ENCODE measurements around the gene ANOS1. TPM values are rescaled to one million over a fixed set of nuclear protein-coding genes. Genes with fewer than 3 reads are reported as not detected.

The ANOS1 gene
- total and polyA plus RNA-seq, 7 experiments from 2014 or later: 0.02 to 0.46 (median 0.05) TPM; not detected in 3

- intact Hi-C loops (cut with micrococcal nuclease): no loop called here
- POLR2A ChIA-PET: no interaction called here
- peaks cover 0 to 4% (median 0%) of the 10 kb centered on the region in 11 donors for H3K9me3 Mint-ChIP-seq
- no peaks in the 10 kb centered on the region for H3K27me3 ChIP-seq (ENCODE audit: control insufficient read depth in 2 of 2, insufficient read depth in 2 of 2, low read length in 2 of 2)
- no peak overlapping the region for H3K27ac Mint-ChIP-seq
- DNase-seq (no peak), ATAC-seq (no peak)
- no peaks in the 10 kb centered on the region for H3K36me3 ChIP-seq (ENCODE audit: control insufficient read depth in 2 of 3, insufficient read depth in 3 of 3, low read length in 3 of 3)
- CTCF ChIA-PET: interaction anchor here (1.0 kb wide), 1 partner anchor 10 kb away, joined by 4 read pairs; no protein-coding TSS in a partner anchor
- no peaks in the 10 kb centered on the region for H3K36me3 Mint-ChIP-seq
- peaks cover 0 to 5% (median 0%) of the 10 kb centered on the region in 5 donors for H3K27me3 Mint-ChIP-seq
- no peak overlapping the region for H3K4me3 Mint-ChIP-seq
- no peak overlapping the region for H3K4me3 ChIP-seq (ENCODE audit: low read length)
- no peak overlapping the region for H3K27ac ChIP-seq (ENCODE audit: low read depth, low read length)
- H3K4me1 ChIP-seq (ENCODE audit: control insufficient read depth in 2 of 2, insufficient read depth in 2 of 2, low read length in 2 of 2): no peaks in the 10 kb centered on the region
- H3K4me1 Mint-ChIP-seq: peaks cover 0 to 4% (median 0%) of the 10 kb centered on the region in 7 donors
- H3K9me3 ChIP-seq (ENCODE audit: control insufficient read depth in 2 of 3, low read length in 3 of 3): no peaks in the 10 kb centered on the region
Observed at GRCh38 chrX:8755116-8755515, 23.2 kb upstream of the ANOS1 start.

- no peaks in the 10 kb centered on the region for H3K9me3 Mint-ChIP-seq
- no peaks in the 10 kb centered on the region for H3K36me3 Mint-ChIP-seq
- no peak overlapping the region for H3K4me3 ChIP-seq (ENCODE audit: low read length)
- peaks cover 3 to 12% (median 6%) of the 10 kb centered on the region in 5 donors for H3K27me3 Mint-ChIP-seq
- no peak overlapping the region for H3K27ac Mint-ChIP-seq
- H3K4me1 Mint-ChIP-seq: peaks cover 0 to 6% (median 0%) of the 10 kb centered on the region in 7 donors
- ChIA-PET POLR2A (no interaction called here), CTCF (no interaction called here)
- ATAC-seq (no peak), DNase-seq (no peak)
- no peaks in the 10 kb centered on the region for H3K36me3 ChIP-seq (ENCODE audit: control insufficient read depth in 2 of 3, insufficient read depth in 3 of 3, low read length in 3 of 3)
- no peak overlapping the region for H3K27ac ChIP-seq (ENCODE audit: low read depth, low read length)
- no peaks in the 10 kb centered on the region for H3K4me1 ChIP-seq (ENCODE audit: control insufficient read depth in 2 of 2, insufficient read depth in 2 of 2, low read length in 2 of 2)
- H3K4me3 Mint-ChIP-seq: no peak overlapping the region
- H3K9me3 ChIP-seq (ENCODE audit: control insufficient read depth in 2 of 3, low read length in 3 of 3): no peaks in the 10 kb centered on the region
- intact Hi-C loops (cut with micrococcal nuclease): loop anchor here (1.0 to 10.0 kb wide), 4 partner anchors 225 to 1369 kb away; no protein-coding TSS in a partner anchor
- no peaks in the 10 kb centered on the region for H3K27me3 ChIP-seq (ENCODE audit: control insufficient read depth in 2 of 2, insufficient read depth in 2 of 2, low read length in 2 of 2)
Observed at GRCh38 chrX:8749697-8750096, 17.8 kb upstream of the ANOS1 start.

DNA sequence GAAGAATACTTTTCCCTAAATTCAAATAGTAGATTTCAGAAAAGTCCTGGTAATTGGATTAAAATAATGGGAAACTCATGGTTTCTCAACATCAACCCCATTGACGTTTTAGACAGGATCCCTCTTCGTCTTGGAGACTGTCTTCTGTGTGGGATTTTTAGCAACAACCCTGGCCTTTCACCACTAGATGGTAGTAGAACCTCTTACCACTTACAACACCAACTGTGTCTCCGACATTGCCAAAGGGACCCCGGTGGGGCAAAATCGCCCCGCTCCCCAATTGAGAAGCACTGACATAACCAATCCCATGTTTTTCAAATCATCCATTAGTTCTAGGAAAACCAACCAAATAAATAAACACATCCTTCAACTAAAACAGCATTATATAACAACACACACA, 16.9 kb upstream of the ANOS1 start:
- no peak overlapping the region for H3K27ac ChIP-seq (ENCODE audit: low read depth, low read length)
- no peak overlapping the region for H3K4me3 Mint-ChIP-seq
- no peaks in the 10 kb centered on the region for H3K36me3 Mint-ChIP-seq
- no peaks in the 10 kb centered on the region for H3K27me3 ChIP-seq (ENCODE audit: control insufficient read depth in 2 of 2, insufficient read depth in 2 of 2, low read length in 2 of 2)
- H3K27me3 Mint-ChIP-seq: peaks cover 4 to 12% (median 6%) of the 10 kb centered on the region in 5 donors
- H3K9me3 Mint-ChIP-seq: no peaks in the 10 kb centered on the region
- H3K36me3 ChIP-seq (ENCODE audit: control insufficient read depth in 2 of 3, insufficient read depth in 3 of 3, low read length in 3 of 3): no peaks in the 10 kb centered on the region
- ChIA-PET POLR2A (no interaction called here), CTCF (no interaction called here)
- peak in 4 of 9 donors; percentile 14 to 30 (median 24) for DNase-seq
- H3K9me3 ChIP-seq (ENCODE audit: control insufficient read depth in 2 of 3, low read length in 3 of 3): no peaks in the 10 kb centered on the region
- intact Hi-C loops (cut with micrococcal nuclease): loop anchor here (1.0 to 10.0 kb wide), 4 partner anchors 226 to 1370 kb away; no protein-coding TSS in a partner anchor
- no peak overlapping the region for H3K4me3 ChIP-seq (ENCODE audit: low read length)
- no peaks in the 10 kb centered on the region for H3K4me1 ChIP-seq (ENCODE audit: control insufficient read depth in 2 of 2, insufficient read depth in 2 of 2, low read length in 2 of 2)
- ATAC-seq: no peak
- H3K27ac Mint-ChIP-seq: no peak overlapping the region
- peaks cover 0 to 6% (median 0%) of the 10 kb centered on the region in 7 donors for H3K4me1 Mint-ChIP-seq

DNA sequence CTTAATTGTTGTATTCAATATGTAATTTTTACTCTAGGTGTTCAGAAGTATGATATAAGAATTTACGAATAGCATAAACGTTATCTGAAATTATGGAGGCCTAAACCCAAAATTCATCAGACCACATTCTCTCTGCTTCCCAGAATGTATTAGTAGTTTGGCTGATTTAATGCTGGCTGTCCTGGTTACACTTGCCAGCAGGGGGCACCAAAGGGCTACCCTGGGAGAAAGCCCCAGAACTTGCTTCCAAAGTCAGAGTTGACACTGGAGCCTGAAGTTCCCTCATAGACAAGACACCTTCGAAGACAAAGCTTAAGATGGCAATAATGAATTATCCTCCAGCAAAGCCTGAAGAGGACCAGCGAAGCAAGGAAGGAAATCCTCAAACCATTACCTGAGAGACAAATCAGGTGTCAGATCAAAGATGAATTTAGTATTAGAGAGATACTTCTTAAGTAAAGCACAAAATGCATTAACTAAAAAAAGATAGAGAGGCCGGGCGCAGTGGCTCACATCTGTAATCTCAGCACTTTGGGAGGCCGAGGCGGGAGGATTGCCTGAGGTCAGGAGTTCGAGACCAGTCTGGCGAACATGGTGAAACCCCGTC, 11.3 kb upstream of the ANOS1 start:
- Histone ChIP-seq H3K27ac (ENCODE audit: low read depth, low read length) (no peak overlapping the region), H3K27me3 (ENCODE audit: control insufficient read depth in 2 of 2, insufficient read depth in 2 of 2, low read length in 2 of 2) (no peaks in the 10 kb centered on the region), H3K4me1 (ENCODE audit: control insufficient read depth in 2 of 2, insufficient read depth in 2 of 2, low read length in 2 of 2) (no peaks in the 10 kb centered on the region), H3K4me3 (ENCODE audit: low read length) (no peak overlapping the region), H3K9me3 (ENCODE audit: control insufficient read depth in 2 of 3, low read length in 3 of 3) (no peaks in the 10 kb centered on the region), H3K36me3 (ENCODE audit: control insufficient read depth in 2 of 3, insufficient read depth in 3 of 3, low read length in 3 of 3) (no peaks in the 10 kb centered on the region)
- CTCF ChIA-PET: no interaction called here
- POLR2A ChIA-PET: no interaction called here
- intact Hi-C loops (cut with micrococcal nuclease): loop anchor here (1.0 to 10.0 kb wide), 4 partner anchors 72 to 1252 kb away; no protein-coding TSS in a partner anchor
- Mint-ChIP-seq H3K27ac (no peak overlapping the region), H3K4me3 (no peak overlapping the region), H3K27me3 (peaks cover 0 to 6% (median 4%) of the 10 kb centered on the region in 5 donors), H3K4me1 (no peaks in the 10 kb centered on the region), H3K9me3 (no peaks in the 10 kb centered on the region), H3K36me3 (no peaks in the 10 kb centered on the region)
- DNase-seq (peak; percentile 23 to 68 (median 43)), ATAC-seq (no peak)

GRCh38 chrX:8741981-8742380, 10.0 kb upstream of the ANOS1 start:
- Mint-ChIP-seq H3K4me3 (no peak overlapping the region), H3K27ac (no peak overlapping the region), H3K4me1 (no peaks in the 10 kb centered on the region), H3K9me3 (no peaks in the 10 kb centered on the region), H3K36me3 (no peaks in the 10 kb centered on the region), H3K27me3 (peaks cover 0 to 6% (median 2%) of the 10 kb centered on the region in 5 donors)
- no peaks in the 10 kb centered on the region for H3K27me3 ChIP-seq (ENCODE audit: control insufficient read depth in 2 of 2, insufficient read depth in 2 of 2, low read length in 2 of 2)
- no peaks in the 10 kb centered on the region for H3K4me1 ChIP-seq (ENCODE audit: control insufficient read depth in 2 of 2, insufficient read depth in 2 of 2, low read length in 2 of 2)
- DNase-seq (no peak), ATAC-seq (no peak)
- H3K36me3 ChIP-seq (ENCODE audit: control insufficient read depth in 2 of 3, insufficient read depth in 3 of 3, low read length in 3 of 3): no peaks in the 10 kb centered on the region
- H3K9me3 ChIP-seq (ENCODE audit: control insufficient read depth in 2 of 3, low read length in 3 of 3): no peaks in the 10 kb centered on the region
- ChIA-PET CTCF (interaction anchor here (0.6 to 0.7 kb wide), 2 partner anchors 776 to 969 kb away, joined by 3 read pairs; no protein-coding TSS in a partner anchor), POLR2A (no interaction called here)
- no peak overlapping the region for H3K4me3 ChIP-seq (ENCODE audit: low read length)
- H3K27ac ChIP-seq (ENCODE audit: low read depth, low read length): no peak overlapping the region
- intact Hi-C loops (cut with micrococcal nuclease): loop anchor here in 1 of 2 donors (10.0 kb wide), 2 partner anchors 233 to 1253 kb away; no protein-coding TSS in a partner anchor

DNA sequence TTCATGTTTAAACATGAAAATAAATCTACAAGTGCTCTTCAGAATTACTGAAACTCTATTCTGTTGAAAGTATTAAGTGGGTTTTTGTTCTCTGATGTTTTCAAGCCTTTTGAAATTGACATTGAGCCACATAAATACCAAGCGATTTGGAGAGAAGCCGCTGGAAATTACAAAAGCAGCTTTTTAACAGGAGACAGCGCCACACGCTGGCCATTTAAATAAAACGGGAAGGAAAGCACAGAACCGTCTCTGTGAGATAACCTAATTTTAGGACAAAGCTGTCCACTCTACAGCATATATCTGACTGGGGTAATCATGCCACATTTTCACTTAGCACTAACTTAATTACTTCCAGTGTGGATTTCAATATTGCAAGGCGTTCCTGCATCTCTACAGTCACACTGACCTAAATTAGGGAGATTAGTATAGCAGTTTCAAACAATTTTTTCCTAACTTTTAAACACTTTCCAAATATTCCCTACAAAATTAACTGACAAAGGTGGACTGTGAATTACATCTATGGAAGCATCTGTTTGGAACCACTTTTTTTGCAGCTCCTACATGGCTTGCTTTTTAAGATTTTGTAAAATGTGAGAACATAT, 6.8 kb upstream of the ANOS1 start:
- H3K27ac Mint-ChIP-seq: no peak overlapping the region
- no peak for ATAC-seq

More for the DNA sequence above, 6.8 kb upstream of the ANOS1 start:
- H3K27ac ChIP-seq (ENCODE audit: low read depth, low read length): no peak overlapping the region
- Mint-ChIP-seq H3K4me1 (no peaks in the 10 kb centered on the region), H3K9me3 (no peaks in the 10 kb centered on the region), H3K27me3 (peaks cover 0 to 6% (median under 1%) of the 10 kb centered on the region in 5 donors), H3K36me3 (no peaks in the 10 kb centered on the region), H3K4me3 (no peak overlapping the region)
- no peaks in the 10 kb centered on the region for H3K27me3 ChIP-seq (ENCODE audit: control insufficient read depth in 2 of 2, insufficient read depth in 2 of 2, low read length in 2 of 2)
- POLR2A ChIA-PET: no interaction called here
- no peaks in the 10 kb centered on the region for H3K36me3 ChIP-seq (ENCODE audit: control insufficient read depth in 2 of 3, insufficient read depth in 3 of 3, low read length in 3 of 3)
- intact Hi-C loops (cut with micrococcal nuclease): loop anchor here (1.0 kb wide), 2 partner anchors 741 to 742 kb away; no protein-coding TSS in a partner anchor
- no peaks in the 10 kb centered on the region for H3K9me3 ChIP-seq (ENCODE audit: control insufficient read depth in 2 of 3, low read length in 3 of 3)
- H3K4me3 ChIP-seq (ENCODE audit: low read length): no peak overlapping the region
- CTCF ChIA-PET: interaction anchor here (1.2 to 1.4 kb wide), 2 partner anchors 12 to 744 kb away, joined by 3 to 5 read pairs; no protein-coding TSS in a partner anchor
- H3K4me1 ChIP-seq (ENCODE audit: control insufficient read depth in 2 of 2, insufficient read depth in 2 of 2, low read length in 2 of 2): no peaks in the 10 kb centered on the region
- DNase-seq: peak in 1 of 9 donors; percentile 13

All from naive thymus-derived CD4-positive, alpha-beta T cell (primary cell).